Liver (tissue), 3 donors: ENCODE measurements around the gene PLCL1.

ENCODE experiments used
- EGR1 ChIP-seq, 2 donors: IDR thresholded peaks; 2 replicates each; pipeline ENCODE4 v1.6.1; 2016 to 2018; ENCODE audit warnings: antibody characterized with exemption in 2 of 2, low read depth in 2 of 2
- TF ChIP-seq, protein P1 (sequence below): fragments of 150-350 bp; IDR thresholded peaks from 2 replicates; pipeline ENCODE4 v1.5.1; 2017; ENCODE audit warnings: improper control_type of control experiment, low read depth, low read length; ENCODE audit not compliant: missing input control
- donor health status: healthy.
- donor health status: healthy.

GRCh38 chr2:197996583-197996982, 192.2 kb downstream of the PLCL1 start:
- TF ChIP-seq, protein P1, sequence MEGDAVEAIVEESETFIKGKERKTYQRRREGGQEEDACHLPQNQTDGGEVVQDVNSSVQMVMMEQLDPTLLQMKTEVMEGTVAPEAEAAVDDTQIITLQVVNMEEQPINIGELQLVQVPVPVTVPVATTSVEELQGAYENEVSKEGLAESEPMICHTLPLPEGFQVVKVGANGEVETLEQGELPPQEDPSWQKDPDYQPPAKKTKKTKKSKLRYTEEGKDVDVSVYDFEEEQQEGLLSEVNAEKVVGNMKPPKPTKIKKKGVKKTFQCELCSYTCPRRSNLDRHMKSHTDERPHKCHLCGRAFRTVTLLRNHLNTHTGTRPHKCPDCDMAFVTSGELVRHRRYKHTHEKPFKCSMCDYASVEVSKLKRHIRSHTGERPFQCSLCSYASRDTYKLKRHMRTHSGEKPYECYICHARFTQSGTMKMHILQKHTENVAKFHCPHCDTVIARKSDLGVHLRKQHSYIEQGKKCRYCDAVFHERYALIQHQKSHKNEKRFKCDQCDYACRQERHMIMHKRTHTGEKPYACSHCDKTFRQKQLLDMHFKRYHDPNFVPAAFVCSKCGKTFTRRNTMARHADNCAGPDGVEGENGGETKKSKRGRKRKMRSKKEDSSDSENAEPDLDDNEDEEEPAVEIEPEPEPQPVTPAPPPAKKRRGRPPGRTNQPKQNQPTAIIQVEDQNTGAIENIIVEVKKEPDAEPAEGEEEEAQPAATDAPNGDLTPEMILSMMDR: no peak
- no peak for TF ChIP-seq EGR1 (IDR thresholded peaks at IDR 0.05; ENCODE audit: low read depth in 2 of 2)
